ENCODE measurements around the gene MRPS12.

Gene MRPS12

GRCh38 chr19:38977445-38978325 is 46.9 kb downstream of the MRPS12 start:
- DNase-seq = peak; percentile 64

- DNase-seq = no peak
Observed at GRCh38 chr19:38978326-38978689, 47.6 kb downstream of the MRPS12 start.

- DNase-seq = no peak
Observed at GRCh38 chr19:38979812-38980211, 49.1 kb downstream of the MRPS12 start.

GRCh38 chr19:38980583-38981374 is 50.0 kb downstream of the MRPS12 start:
- no peak for DNase-seq
